Progenitor cell of endocrine pancreas (in vitro differentiated cells): Measurements from ENCODE around the gene MAGEE2. TPM values are rescaled to one million over a fixed set of nuclear protein-coding genes. Genes with fewer than 3 reads are reported as not detected.

Source experiments
- DNase-seq: peaks from one replicate; pipeline ENCODE4 v3.0.0; 2021; ENCODE audit warnings: low spot score; ENCODE audit not compliant: unreplicated experiment
- H3K27ac Mint-ChIP-seq: 2 replicates; pipeline ENCODE4 v1.8.0; 2021; ENCODE audit warnings: mild to moderate bottlenecking, moderate library complexity, mixed read lengths
- H3K27me3 Mint-ChIP-seq: 2 replicates; pipeline ENCODE4 v1.8.0; 2021; ENCODE audit warnings: mixed read lengths
- H3K36me3 Mint-ChIP-seq: 2 replicates; pipeline ENCODE4 v1.8.0; 2022; ENCODE audit warnings: mixed read lengths; ENCODE audit not compliant: insufficient read depth
- H3K4me1 Mint-ChIP-seq: 2 replicates; pipeline ENCODE4 v1.8.0; 2021; ENCODE audit warnings: low read depth, mixed read lengths
- H3K4me3 Mint-ChIP-seq: 2 replicates; pipeline ENCODE4 v1.8.0; 2021; ENCODE audit warnings: low read depth, mild to moderate bottlenecking, moderate library complexity, mixed read lengths
- H3K9me3 Mint-ChIP-seq: 2 replicates; pipeline ENCODE4 v1.8.0; 2021; ENCODE audit warnings: low read depth, mixed read lengths
- CTCF ChIP-seq: fragments of 200-600 bp; sonication (generic); IDR thresholded peaks from one replicate; pipeline ENCODE4 v1.5.0; 2021; ENCODE audit warnings: antibody characterized with exemption, mild to moderate bottlenecking; ENCODE audit not compliant: unreplicated experiment
- total RNA-seq: library from RNA; stranded (reverse); gene quantifications from 2 replicates; pipeline ENCODE4 v1.2.1, GENCODE V29; 2021

The MAGEE2 gene
- total RNA-seq, 1 donor from 2014 or later: not detected

GRCh38 chrX:75746891-75747639 is 38.0 kb downstream of the MAGEE2 start:
- Mint-ChIP-seq H3K36me3 (peaks cover 25% of the 10 kb centered on the region), H3K27me3 (no peaks in the 10 kb centered on the region), H3K9me3 (peaks cover 63% of the 10 kb centered on the region), H3K27ac (peak overlapping the region; percentile 68), H3K4me3 (peak overlapping the region; percentile 81), H3K4me1 (peaks cover 4% of the 10 kb centered on the region)
- DNase-seq: peak; percentile 14
- TF ChIP-seq CTCF: no peak
